ENCODE results near the gene DLG1. TPM values are rescaled to one million over a fixed set of nuclear protein-coding genes. Genes with fewer than 3 reads are reported as not detected.
A peak's percentile ranks its signal among the peaks of the same experiment; 100 is the strongest.

DLG1 gene
- total RNA-seq, 1 donor from 2014 or later = 157 TPM

GRCh38 chr3:197308591-197308990 lies 10.2 kb upstream of the DLG1 start:
- TF ChIP-seq CTCF (IDR thresholded peaks at IDR 0.05) = no peak
- H3K36me3 Mint-ChIP-seq (ENCODE audit: low read depth) = peaks cover 4% of the 10 kb centered on the region
- H3K4me3 Mint-ChIP-seq (ENCODE audit: unreplicated experiment) = no peak overlapping the region
- peak overlapping the region; percentile 98 for H3K27ac Mint-ChIP-seq (ENCODE audit: unreplicated experiment)
- H3K4me1 Mint-ChIP-seq (ENCODE audit: low read depth) = peaks cover 61% of the 10 kb centered on the region
- H3K27me3 Mint-ChIP-seq (ENCODE audit: low read depth) = no peaks in the 10 kb centered on the region
- peaks cover 6% of the 10 kb centered on the region for H3K9me3 Mint-ChIP-seq (ENCODE audit: low read depth)
- no peak for DNase-seq (ENCODE audit: low spot score)

- Mint-ChIP-seq H3K27ac (ENCODE audit: unreplicated experiment) (peak overlapping the region; percentile 98), H3K4me1 (ENCODE audit: low read depth) (peaks cover 66% of the 10 kb centered on the region), H3K36me3 (ENCODE audit: low read depth) (no peaks in the 10 kb centered on the region), H3K9me3 (ENCODE audit: low read depth) (no peaks in the 10 kb centered on the region), H3K27me3 (ENCODE audit: low read depth) (no peaks in the 10 kb centered on the region), H3K4me3 (ENCODE audit: unreplicated experiment) (no peak overlapping the region)
- DNase-seq (ENCODE audit: low spot score) = no peak
- no peak for TF ChIP-seq CTCF (IDR thresholded peaks at IDR 0.05)
These were observed 8.1 kb upstream of the DLG1 start for GRCh38 chr3:197306374-197307086.

GRCh38 chr3:197305854-197306253 lies 7.4 kb upstream of the DLG1 start:
- Mint-ChIP-seq H3K27ac (ENCODE audit: unreplicated experiment) (peak overlapping the region; percentile 98), H3K9me3 (ENCODE audit: low read depth) (no peaks in the 10 kb centered on the region), H3K4me3 (ENCODE audit: unreplicated experiment) (no peak overlapping the region), H3K27me3 (ENCODE audit: low read depth) (no peaks in the 10 kb centered on the region), H3K4me1 (ENCODE audit: low read depth) (peaks cover 60% of the 10 kb centered on the region), H3K36me3 (ENCODE audit: low read depth) (no peaks in the 10 kb centered on the region)
- TF ChIP-seq CTCF (IDR thresholded peaks at IDR 0.05) = no peak
- DNase-seq (ENCODE audit: low spot score) = no peak

- H3K36me3 Mint-ChIP-seq (ENCODE audit: low read depth) = no peaks in the 10 kb centered on the region
- no peaks in the 10 kb centered on the region for H3K9me3 Mint-ChIP-seq (ENCODE audit: low read depth)
- no peak overlapping the region for H3K27ac Mint-ChIP-seq (ENCODE audit: unreplicated experiment)
- no peak for DNase-seq (ENCODE audit: low spot score)
- H3K4me1 Mint-ChIP-seq (ENCODE audit: low read depth) = peaks cover 53% of the 10 kb centered on the region
- H3K27me3 Mint-ChIP-seq (ENCODE audit: low read depth) = no peaks in the 10 kb centered on the region
- TF ChIP-seq CTCF (IDR thresholded peaks at IDR 0.05) = no peak
- H3K4me3 Mint-ChIP-seq (ENCODE audit: unreplicated experiment) = no peak overlapping the region
These were observed 5.0 kb upstream of the DLG1 start for GRCh38 chr3:197303452-197303851.

GRCh38 chr3:197302696-197303341 lies 4.4 kb upstream of the DLG1 start:
- Mint-ChIP-seq H3K4me3 (ENCODE audit: unreplicated experiment) (no peak overlapping the region), H3K27ac (ENCODE audit: unreplicated experiment) (peak overlapping the region; percentile 64), H3K4me1 (ENCODE audit: low read depth) (peaks cover 47% of the 10 kb centered on the region), H3K36me3 (ENCODE audit: low read depth) (no peaks in the 10 kb centered on the region), H3K9me3 (ENCODE audit: low read depth) (no peaks in the 10 kb centered on the region), H3K27me3 (ENCODE audit: low read depth) (no peaks in the 10 kb centered on the region)
- no peak for DNase-seq (ENCODE audit: low spot score)
- peak; percentile 28 for TF ChIP-seq CTCF (IDR thresholded peaks at IDR 0.05)

Data from chondrocyte (in vitro differentiated cells).